Kidney epithelial cell (primary cell): ENCODE results near the gene EPB41L2. TPM values are rescaled to one million over a fixed set of nuclear protein-coding genes. Genes with fewer than 3 reads are reported as not detected.

ENCODE experiments used
- DNase-seq: peaks from one replicate; pipeline ENCODE4 v3.0.0-alpha.2; 2010; ENCODE audit warnings: low read depth
- H3K27me3 ChIP-seq: 2 replicates; pipeline ENCODE4 v1.6.0; 2011; ENCODE audit warnings: low read length; ENCODE audit not compliant: control insufficient read depth, insufficient read depth
- H3K36me3 ChIP-seq: 2 replicates; pipeline ENCODE4 v1.5.1; 2011; ENCODE audit warnings: low read length; ENCODE audit not compliant: control insufficient read depth, insufficient read depth
- H3K4me3 ChIP-seq: 2 replicates; pipeline ENCODE4 v1.5.1; 2011; ENCODE audit warnings: low read depth, mild to moderate bottlenecking, control low read depth, low read length
- total RNA-seq: library from RNA; depleted of rRNA; stranded (reverse); fragments of >200 nt; gene quantifications from 2 replicates; pipeline ENCODE4 v1.2.3, GENCODE V29; 2015
- TF ChIP-seq, protein P1 (sequence below): IDR thresholded peaks from 2 replicates; pipeline ENCODE4 v1.5.1; 2011; ENCODE audit warnings: mild to moderate bottlenecking, moderate library complexity, low read length, control low read depth, inconsistent platforms; ENCODE audit not compliant: insufficient read depth, poor library complexity, severe bottlenecking

Gene EPB41L2
- total RNA-seq, 1 donor from 2014 or later, result 48.7 TPM

DNA sequence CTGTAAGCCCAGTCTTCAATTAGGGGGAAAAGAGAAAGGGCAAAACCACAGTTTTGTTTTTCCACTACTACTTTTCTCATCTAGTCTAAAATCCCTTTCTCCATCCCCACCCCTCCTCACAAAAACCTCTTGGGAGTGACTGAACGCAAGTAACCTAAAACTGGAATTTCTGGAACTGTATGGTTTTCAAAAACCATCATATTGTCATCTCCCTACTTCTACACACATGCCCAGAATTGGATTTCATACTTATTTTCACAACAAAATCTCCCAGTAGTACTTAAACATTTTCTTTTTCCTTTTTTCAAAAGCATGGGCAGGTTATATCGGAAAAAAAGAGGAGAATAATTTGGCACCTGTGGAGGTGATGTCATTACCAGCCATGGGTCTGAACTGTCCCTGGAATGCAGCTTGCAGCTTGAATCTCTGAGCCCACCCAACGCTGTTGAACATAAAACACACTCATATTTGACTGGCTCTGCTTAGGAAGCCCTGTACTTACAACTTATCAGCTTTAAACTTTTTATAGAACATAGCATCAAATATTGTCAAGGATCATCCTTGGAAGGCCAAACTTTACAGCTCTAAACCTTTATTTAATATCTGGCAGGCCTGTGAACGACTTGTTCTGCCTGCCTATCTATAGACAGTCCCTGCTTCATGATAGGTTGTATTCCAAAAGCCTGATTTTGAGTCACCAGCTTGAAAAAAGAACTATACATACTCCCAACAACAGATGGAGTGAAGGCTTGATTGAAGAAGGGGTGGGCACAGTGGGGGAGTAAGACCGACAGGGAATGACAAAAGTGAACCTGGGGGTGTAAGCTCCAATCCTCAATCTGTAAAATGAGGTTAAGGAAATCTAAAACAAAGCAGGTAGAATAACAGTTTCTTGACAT lies 59.3 kb downstream of the EPB41L2 start:
- H3K36me3 ChIP-seq, result no peaks in the 10 kb centered on the region
- TF ChIP-seq, protein P1, sequence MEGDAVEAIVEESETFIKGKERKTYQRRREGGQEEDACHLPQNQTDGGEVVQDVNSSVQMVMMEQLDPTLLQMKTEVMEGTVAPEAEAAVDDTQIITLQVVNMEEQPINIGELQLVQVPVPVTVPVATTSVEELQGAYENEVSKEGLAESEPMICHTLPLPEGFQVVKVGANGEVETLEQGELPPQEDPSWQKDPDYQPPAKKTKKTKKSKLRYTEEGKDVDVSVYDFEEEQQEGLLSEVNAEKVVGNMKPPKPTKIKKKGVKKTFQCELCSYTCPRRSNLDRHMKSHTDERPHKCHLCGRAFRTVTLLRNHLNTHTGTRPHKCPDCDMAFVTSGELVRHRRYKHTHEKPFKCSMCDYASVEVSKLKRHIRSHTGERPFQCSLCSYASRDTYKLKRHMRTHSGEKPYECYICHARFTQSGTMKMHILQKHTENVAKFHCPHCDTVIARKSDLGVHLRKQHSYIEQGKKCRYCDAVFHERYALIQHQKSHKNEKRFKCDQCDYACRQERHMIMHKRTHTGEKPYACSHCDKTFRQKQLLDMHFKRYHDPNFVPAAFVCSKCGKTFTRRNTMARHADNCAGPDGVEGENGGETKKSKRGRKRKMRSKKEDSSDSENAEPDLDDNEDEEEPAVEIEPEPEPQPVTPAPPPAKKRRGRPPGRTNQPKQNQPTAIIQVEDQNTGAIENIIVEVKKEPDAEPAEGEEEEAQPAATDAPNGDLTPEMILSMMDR, result no peak
- H3K27me3 ChIP-seq, result no peaks in the 10 kb centered on the region
- DNase-seq, result no peak
- no peak overlapping the region for H3K4me3 ChIP-seq

DNA sequence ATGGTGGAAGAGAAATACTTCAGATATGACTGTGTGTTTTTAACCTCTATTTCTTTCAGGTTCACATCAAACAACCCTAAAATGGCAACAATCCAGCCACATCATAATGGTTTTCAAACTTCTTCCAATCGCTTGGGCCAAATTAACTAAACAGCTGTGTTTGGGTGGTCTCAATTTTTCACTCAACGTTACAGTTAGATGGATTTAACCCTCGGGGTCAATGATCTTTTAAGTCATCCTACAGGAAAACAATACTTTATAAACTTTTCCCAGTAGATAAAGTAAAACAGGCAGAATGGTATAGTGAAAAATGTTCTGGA lies 60.4 kb downstream of the EPB41L2 start:
- H3K27me3 ChIP-seq, result no peaks in the 10 kb centered on the region
- TF ChIP-seq, protein P1, result no peak

DNA sequence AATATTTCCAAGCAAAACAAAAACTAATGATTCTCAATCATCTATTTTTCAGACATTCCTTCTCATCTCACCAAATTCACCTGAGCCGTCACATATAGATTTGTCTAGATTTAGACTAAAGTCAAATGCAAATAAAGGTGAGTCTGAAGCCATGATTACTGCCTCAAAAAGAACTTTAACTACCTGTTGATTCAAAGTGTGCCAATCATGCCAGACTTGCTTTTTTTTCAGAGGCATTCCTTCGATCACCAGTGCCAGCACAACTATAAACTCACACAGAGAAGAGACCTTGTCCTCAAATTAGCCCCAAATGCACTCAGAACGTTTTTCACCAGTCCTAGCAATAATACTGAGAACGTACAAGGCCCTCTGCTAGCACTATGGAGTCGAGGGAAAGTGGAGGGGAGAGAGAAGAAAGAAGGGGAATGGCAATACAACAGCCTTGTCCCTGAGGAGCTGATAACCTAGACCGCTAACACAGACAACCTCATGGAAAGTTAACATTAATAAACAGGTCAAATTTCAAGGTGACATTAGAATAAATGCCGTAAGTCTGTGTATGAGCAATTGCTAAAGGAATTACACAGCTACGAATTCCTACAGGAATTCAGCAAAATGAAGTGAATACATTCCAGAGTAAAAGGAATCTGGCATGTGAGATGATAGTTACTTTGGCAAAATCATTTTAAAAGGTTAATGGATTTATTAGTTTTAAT lies 60.9 kb downstream of the EPB41L2 start:
- Histone ChIP-seq H3K36me3 (no peaks in the 10 kb centered on the region), H3K27me3 (no peaks in the 10 kb centered on the region), H3K4me3 (no peak overlapping the region)
- DNase-seq, result no peak
- TF ChIP-seq, protein P1, result no peak

More for the DNA sequence above, 60.4 kb downstream of the EPB41L2 start:
- no peak for DNase-seq
- H3K4me3 ChIP-seq, result no peak overlapping the region
- no peaks in the 10 kb centered on the region for H3K36me3 ChIP-seq

DNA sequence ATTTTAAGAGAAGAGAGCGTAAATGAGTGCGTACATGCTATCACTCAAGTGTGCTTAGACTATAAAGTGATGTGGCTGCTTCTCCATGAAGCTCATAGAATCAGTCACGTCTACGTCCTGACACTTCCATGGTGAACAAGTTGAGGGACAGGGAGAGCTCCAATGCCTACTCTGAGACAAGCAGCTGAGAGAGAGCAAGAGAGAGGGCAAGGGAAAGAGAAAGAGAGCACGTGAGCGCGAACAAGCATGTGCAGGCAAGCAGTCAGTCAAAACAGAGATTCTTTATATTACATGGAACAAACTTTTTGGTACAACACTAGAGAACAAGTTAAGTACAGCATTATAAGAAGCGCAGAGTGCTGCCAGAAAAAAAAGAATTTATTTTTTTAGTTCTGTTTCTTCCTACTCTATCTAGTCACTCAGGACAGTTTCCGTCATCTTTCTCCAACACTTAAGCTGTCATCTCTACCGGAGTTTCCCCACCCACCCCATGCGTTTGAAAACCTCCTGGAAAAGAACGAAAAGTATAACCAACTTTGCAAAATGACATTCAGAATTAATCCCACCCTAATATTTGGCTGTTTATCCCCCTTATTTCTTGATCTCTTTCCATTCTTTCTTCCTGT lies 61.8 kb downstream of the EPB41L2 start:
- no peak for DNase-seq
- Histone ChIP-seq H3K27me3 (no peaks in the 10 kb centered on the region), H3K36me3 (no peaks in the 10 kb centered on the region), H3K4me3 (no peak overlapping the region)
- TF ChIP-seq, protein P1, result no peak

DNA sequence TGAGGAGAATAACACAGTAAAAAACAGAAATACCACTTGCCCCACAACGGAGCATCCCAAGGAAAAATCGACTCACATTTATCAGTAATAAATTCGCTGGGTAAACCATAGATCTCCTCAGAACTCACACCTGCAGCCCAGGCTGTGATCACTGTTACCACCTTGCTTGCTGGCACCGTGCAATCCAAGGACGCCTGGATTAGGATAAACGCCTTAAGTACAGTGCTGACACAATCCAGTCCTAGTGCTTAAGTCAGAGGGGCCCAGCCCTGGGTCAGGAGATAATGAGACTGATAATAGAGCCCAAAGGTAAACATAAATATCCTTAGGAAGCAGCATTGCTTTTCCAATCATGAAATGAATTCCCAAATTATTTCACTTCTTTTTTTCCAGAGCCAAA lies 62.5 kb downstream of the EPB41L2 start:
- Histone ChIP-seq H3K36me3 (no peaks in the 10 kb centered on the region), H3K4me3 (no peak overlapping the region), H3K27me3 (no peaks in the 10 kb centered on the region)
- TF ChIP-seq, protein P1, result no peak
- no peak for DNase-seq
